ENCODE data around the gene ZNF619. TPM values are rescaled to one million over a fixed set of nuclear protein-coding genes. Genes with fewer than 3 reads are reported as not detected.

ZNF619 gene
- total and polyA plus RNA-seq, 9 donors: 2.8 to 4.3 (median 3.0) TPM

DNA sequence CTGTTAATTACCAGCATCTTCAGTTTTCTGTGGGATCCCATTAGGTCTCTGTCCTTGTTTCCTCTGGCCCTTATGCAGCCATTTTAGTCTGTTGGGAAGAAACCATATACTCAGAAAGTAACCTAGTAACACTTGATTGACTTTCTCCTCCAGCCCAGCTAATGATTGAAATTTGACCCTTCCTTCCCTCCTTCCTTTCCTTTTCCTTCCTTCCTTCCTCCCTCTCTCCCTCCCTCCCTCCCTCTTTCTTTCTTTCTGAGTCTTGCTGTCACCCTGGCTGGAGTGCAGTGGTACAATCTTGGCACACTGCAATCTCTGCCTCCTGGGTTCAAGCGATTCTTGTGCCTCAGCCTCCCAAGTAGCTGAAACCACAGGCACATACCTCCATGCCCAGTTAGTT, 23.0 kb downstream of the ZNF619 start:
- no CpG with 5 or more reads among the region's 1 CpG for WGBS (ENCODE audit: insufficient coverage)
- H3K36me3 ChIP-seq (ENCODE audit: control insufficient read depth, insufficient read depth, low read length): no peaks in the 10 kb centered on the region
- H3K9me3 ChIP-seq (replicated peaks; ENCODE audit: control insufficient read depth, low read depth, low read length): no peaks in the 10 kb centered on the region
- H3K27me3 ChIP-seq (ENCODE audit: control insufficient read depth, insufficient read depth, low read length): no peaks in the 10 kb centered on the region
- no peaks in the 10 kb centered on the region for H3K4me1 ChIP-seq (ENCODE audit: control insufficient read depth, insufficient read depth, low read length)
- no peak for DNase-seq
- no peak overlapping the region for H3K27ac ChIP-seq (ENCODE audit: low read length)
- no peak overlapping the region for H3K4me3 ChIP-seq (ENCODE audit: low read length)

DNA sequence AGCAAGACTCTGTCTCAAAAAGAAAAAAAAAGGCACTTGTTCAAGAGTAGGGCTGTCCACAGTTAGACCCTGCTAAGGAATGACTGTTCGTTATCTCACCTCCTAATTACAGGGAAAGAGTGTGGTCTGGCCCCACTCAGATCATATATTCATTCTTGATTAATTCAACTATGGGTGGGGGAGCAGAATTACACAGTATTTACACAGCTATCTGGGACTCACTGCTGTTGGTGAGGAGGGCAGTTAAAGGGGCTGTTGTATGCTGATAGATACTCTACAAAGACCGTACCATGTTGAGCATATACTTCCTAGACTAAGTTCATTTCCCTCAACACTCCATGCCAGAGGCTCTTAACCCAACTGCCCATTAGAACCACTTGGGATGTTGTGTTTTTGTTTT, 25.1 kb downstream of the ZNF619 start:
- WGBS (ENCODE audit: insufficient coverage): no CpG with 5 or more reads among the region's 2 CpGs
- H3K27me3 ChIP-seq (ENCODE audit: control insufficient read depth, insufficient read depth, low read length): no peaks in the 10 kb centered on the region
- H3K4me1 ChIP-seq (ENCODE audit: control insufficient read depth, insufficient read depth, low read length): peaks cover 2% of the 10 kb centered on the region
- H3K36me3 ChIP-seq (ENCODE audit: control insufficient read depth, insufficient read depth, low read length): no peaks in the 10 kb centered on the region
- H3K4me3 ChIP-seq (ENCODE audit: low read length): no peak overlapping the region
- no peaks in the 10 kb centered on the region for H3K9me3 ChIP-seq (replicated peaks; ENCODE audit: control insufficient read depth, low read depth, low read length)
- no peak for DNase-seq
- H3K27ac ChIP-seq (ENCODE audit: low read length): no peak overlapping the region

DNA sequence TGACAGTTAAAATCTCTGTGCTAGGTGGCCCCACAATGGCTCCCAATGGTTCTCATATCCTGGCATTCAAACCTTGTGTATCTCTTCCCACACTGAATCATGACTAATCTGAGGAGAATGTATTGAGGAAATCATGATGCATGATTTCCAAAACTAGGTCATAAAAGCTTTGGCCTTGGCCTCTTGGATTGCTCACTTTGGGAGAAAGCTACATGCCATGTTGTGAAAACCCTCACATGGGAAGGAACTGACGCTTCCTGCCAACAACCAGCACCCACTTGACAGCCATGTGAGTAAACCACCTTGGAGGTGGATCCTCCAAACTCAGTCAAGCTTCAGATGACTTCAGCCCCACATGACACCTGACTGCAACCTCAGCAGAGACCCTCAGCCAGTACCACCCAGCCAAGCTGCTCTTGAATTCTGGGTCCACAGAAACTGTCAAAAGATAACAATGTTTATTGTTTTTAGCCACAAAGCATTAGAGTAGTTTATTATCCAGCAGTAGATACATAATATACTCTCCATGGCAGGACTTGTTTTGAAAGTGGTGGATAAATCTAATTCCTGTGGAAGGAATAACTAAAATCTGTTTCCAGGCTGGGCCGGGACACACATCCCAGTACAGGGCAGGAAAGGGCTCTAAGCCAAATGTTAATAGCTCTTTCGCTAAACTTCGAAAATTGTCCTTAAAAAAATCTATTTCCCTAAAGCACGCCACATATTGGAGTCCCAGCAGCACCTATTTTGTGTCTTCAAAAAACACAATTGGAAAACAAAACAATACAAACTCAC, 27.9 kb downstream of the ZNF619 start:
- no peaks in the 10 kb centered on the region for H3K27me3 ChIP-seq (ENCODE audit: control insufficient read depth, insufficient read depth, low read length)
- H3K4me3 ChIP-seq (ENCODE audit: low read length): no peak overlapping the region
- peaks cover 2% of the 10 kb centered on the region for H3K4me1 ChIP-seq (ENCODE audit: control insufficient read depth, insufficient read depth, low read length)
- H3K36me3 ChIP-seq (ENCODE audit: control insufficient read depth, insufficient read depth, low read length): no peaks in the 10 kb centered on the region
- H3K27ac ChIP-seq (ENCODE audit: low read length): no peak overlapping the region
- WGBS (ENCODE audit: insufficient coverage): 69% methylated on average over 5 of the region's 5 CpGs
- no peaks in the 10 kb centered on the region for H3K9me3 ChIP-seq (replicated peaks; ENCODE audit: control insufficient read depth, low read depth, low read length)
- peak; percentile 8 for DNase-seq

DNA sequence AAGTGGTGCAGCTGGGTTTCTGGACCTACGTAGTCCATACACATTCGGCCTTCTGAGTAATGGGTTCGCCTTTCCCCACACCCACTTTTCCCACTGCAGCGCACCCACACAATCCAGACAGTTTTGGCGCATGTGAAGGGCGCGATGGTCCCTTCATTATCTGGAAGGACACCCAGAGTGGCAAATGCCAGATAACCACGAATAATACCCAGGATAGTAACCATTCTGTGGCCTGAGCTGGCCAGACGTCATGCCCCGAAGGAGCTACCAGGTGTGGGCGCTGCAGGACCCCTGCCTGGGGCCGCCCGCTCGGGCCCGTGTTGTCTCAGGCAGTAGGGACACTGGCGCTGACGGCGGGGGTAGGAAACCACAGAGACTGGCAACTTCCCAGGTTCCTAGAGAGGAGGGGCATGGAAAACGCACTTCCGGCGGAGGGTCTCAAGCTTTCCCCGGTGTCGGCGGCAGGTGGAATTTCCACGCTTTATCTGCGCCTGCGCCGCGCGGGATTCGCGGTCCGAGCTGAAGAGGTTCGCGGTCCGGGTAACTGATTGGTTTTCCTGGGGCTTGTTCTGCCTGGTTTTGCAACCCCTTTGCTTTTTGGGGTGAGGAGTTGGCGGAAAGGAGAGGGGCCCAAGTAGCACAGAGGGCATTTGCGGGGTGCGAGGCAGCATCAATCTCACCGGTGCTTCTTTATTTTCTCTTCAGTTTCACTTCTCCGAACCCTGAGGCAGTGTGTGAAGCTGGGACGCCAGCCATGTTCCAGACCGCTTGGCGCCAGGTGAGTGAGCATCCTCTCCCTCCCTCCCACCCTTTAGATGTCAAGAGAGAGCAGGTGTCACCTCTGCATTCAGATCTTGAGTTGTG, 28.9 kb downstream of the ZNF619 start, which contains the start of gene ZNF620:
Gene ZNF620, plus strand, starts transcription at position 441 of the 864 bp plus-strand sequence. Its CDS starts 314 bp downstream, at position 755.
- peak; percentile 86 for DNase-seq
- Histone ChIP-seq H3K9me3 (replicated peaks; ENCODE audit: control insufficient read depth, low read depth, low read length) (no peaks in the 10 kb centered on the region), H3K36me3 (ENCODE audit: control insufficient read depth, insufficient read depth, low read length) (peaks cover 6% of the 10 kb centered on the region), H3K27me3 (ENCODE audit: control insufficient read depth, insufficient read depth, low read length) (no peaks in the 10 kb centered on the region), H3K4me3 (ENCODE audit: low read length) (peak within 1 kb of the TSS; percentile 67), H3K4me1 (ENCODE audit: control insufficient read depth, insufficient read depth, low read length) (peaks cover 2% of the 10 kb centered on the region), H3K27ac (ENCODE audit: low read length) (peak within 1 kb of the TSS; percentile 71)
- 5% methylated on average over 36 of the region's 44 CpGs for WGBS (ENCODE audit: insufficient coverage)

DNA sequence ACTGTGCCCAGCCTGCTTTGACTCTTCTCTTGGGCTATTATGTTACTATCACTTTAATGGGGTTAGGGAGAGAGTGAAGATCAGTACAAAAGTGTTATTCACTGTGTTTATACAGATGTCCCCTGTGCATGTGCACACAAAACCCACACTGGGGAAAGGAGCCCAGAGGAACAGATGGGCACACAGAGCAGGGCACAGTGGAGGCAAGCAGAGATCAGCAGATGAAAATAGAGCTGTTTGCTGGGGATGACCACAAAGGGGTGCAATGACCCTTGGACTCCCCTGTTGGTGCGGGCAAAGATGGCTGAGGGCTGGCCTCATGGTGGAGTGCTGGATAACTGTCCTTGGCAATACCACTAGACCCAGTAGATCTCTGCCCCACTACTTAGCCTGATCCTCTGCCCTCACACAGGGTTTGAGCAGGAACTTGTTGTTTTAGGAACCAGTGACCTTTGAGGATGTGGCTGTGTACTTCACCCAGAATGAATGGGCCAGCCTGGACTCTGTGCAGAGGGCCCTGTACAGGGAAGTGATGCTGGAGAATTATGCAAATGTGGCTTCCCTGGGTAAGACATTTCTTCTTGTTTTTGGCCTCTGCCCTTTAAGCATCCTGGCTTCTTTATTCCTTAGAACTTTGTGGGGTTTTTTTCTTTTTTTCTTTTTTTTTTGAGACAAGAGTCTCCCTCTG, 34.3 kb downstream of the ZNF619 start:
- Histone ChIP-seq H3K27ac (ENCODE audit: low read length) (no peak overlapping the region), H3K4me1 (ENCODE audit: control insufficient read depth, insufficient read depth, low read length) (peaks cover 2% of the 10 kb centered on the region), H3K4me3 (ENCODE audit: low read length) (no peak overlapping the region), H3K27me3 (ENCODE audit: control insufficient read depth, insufficient read depth, low read length) (no peaks in the 10 kb centered on the region), H3K36me3 (ENCODE audit: control insufficient read depth, insufficient read depth, low read length) (peaks cover 21% of the 10 kb centered on the region), H3K9me3 (replicated peaks; ENCODE audit: control insufficient read depth, low read depth, low read length) (no peaks in the 10 kb centered on the region)
- WGBS (ENCODE audit: insufficient coverage): 100% methylated on average over 1 of the region's 1 CpG
- no peak for DNase-seq

DNA sequence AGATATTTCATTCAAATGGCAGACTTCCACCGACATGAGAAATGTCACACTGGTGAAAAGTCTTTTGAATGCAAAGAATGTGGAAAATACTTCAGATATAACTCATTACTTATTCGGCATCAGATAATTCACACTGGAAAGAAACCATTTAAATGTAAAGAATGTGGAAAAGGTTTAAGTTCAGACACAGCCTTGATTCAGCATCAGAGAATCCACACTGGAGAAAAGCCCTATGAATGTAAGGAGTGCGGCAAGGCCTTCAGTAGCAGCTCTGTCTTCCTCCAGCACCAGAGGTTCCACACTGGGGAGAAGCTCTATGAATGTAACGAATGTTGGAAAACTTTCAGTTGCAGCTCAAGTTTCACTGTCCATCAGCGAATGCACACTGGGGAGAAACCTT, 39.3 kb downstream of the ZNF619 start:
- H3K4me1 ChIP-seq (ENCODE audit: control insufficient read depth, insufficient read depth, low read length): no peaks in the 10 kb centered on the region
- H3K9me3 ChIP-seq (replicated peaks; ENCODE audit: control insufficient read depth, low read depth, low read length): no peaks in the 10 kb centered on the region
- no peak overlapping the region for H3K4me3 ChIP-seq (ENCODE audit: low read length)
- no peak overlapping the region for H3K27ac ChIP-seq (ENCODE audit: low read length)
- 60% methylated on average over 1 of the region's 5 CpGs for WGBS (ENCODE audit: insufficient coverage)
- no peaks in the 10 kb centered on the region for H3K27me3 ChIP-seq (ENCODE audit: control insufficient read depth, insufficient read depth, low read length)
- DNase-seq: peak; percentile 6
- peaks cover 20% of the 10 kb centered on the region for H3K36me3 ChIP-seq (ENCODE audit: control insufficient read depth, insufficient read depth, low read length)

DNA sequence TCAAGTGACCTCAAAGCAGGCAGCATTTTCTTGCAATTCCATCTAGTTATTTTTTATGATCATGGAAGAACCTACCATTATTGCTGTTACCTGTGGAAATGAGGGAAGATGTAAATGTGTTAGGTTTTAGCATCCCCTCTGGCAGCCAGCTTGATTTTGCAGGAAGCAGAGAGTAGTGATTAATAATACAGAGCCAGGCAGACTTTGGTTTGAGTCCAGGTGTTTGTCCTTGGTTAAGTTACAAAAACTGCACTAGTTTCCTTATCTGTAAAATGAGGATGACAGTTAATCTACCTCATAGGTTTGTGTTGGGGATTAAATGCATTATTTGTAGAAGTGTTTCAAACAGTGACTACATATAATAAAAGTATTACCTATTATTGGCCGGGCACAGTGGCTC, 41.1 kb downstream of the ZNF619 start:
- Histone ChIP-seq H3K9me3 (replicated peaks; ENCODE audit: control insufficient read depth, low read depth, low read length) (no peaks in the 10 kb centered on the region), H3K27ac (ENCODE audit: low read length) (no peak overlapping the region), H3K4me3 (ENCODE audit: low read length) (no peak overlapping the region), H3K36me3 (ENCODE audit: control insufficient read depth, insufficient read depth, low read length) (peaks cover 10% of the 10 kb centered on the region), H3K4me1 (ENCODE audit: control insufficient read depth, insufficient read depth, low read length) (no peaks in the 10 kb centered on the region), H3K27me3 (ENCODE audit: control insufficient read depth, insufficient read depth, low read length) (no peaks in the 10 kb centered on the region)
- no peak for DNase-seq
- no CpG with 5 or more reads among the region's 1 CpG for WGBS (ENCODE audit: insufficient coverage)

DNA sequence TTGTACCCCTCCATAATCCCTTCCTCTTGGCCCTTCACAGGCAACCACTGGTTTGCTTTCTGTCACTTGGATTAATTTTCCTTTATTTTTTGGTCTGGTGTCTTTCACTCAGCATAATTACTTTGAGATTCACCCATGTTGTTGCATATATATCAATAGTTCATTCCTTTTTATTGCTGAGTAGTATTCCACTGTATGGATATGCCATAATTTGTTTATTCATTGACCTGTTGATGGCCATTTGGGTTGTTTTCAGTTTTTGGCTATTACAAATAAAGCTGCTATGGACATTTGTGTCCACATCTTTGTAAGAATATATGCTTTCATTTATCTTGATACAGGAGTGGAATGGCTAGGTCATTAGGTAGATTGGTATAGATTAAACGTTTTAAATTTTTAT, 41.9 kb downstream of the ZNF619 start:
- no CpG with 5 or more reads among the region's 1 CpG for WGBS (ENCODE audit: insufficient coverage)
- H3K27ac ChIP-seq (ENCODE audit: low read length): no peak overlapping the region
- no peaks in the 10 kb centered on the region for H3K27me3 ChIP-seq (ENCODE audit: control insufficient read depth, insufficient read depth, low read length)
- no peak for DNase-seq
- no peaks in the 10 kb centered on the region for H3K9me3 ChIP-seq (replicated peaks; ENCODE audit: control insufficient read depth, low read depth, low read length)
- H3K4me3 ChIP-seq (ENCODE audit: low read length): no peak overlapping the region
- H3K4me1 ChIP-seq (ENCODE audit: control insufficient read depth, insufficient read depth, low read length): no peaks in the 10 kb centered on the region
- H3K36me3 ChIP-seq (ENCODE audit: control insufficient read depth, insufficient read depth, low read length): peaks cover 10% of the 10 kb centered on the region

DNA sequence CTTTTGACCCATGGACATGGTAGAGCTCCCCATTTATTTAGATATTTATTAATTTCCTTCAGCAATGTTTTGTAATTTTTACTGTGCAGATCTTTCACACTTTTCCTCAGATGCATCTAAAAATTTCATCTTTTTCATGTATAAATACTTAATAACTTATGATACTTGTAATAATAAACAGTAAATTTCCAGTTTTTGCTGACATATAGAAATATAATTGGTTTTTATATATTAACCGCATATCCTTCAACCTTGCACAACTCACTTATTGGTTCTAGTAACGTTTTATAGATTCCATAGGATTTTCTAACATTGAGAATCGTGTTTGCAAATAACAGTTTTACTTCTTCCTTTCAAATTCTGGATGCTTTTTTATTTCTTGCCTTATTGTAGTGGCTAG, 44.3 kb downstream of the ZNF619 start:
- Histone ChIP-seq H3K27me3 (ENCODE audit: control insufficient read depth, insufficient read depth, low read length) (no peaks in the 10 kb centered on the region), H3K4me3 (ENCODE audit: low read length) (no peak overlapping the region), H3K4me1 (ENCODE audit: control insufficient read depth, insufficient read depth, low read length) (peaks cover 11% of the 10 kb centered on the region), H3K27ac (ENCODE audit: low read length) (no peak overlapping the region), H3K9me3 (replicated peaks; ENCODE audit: control insufficient read depth, low read depth, low read length) (no peaks in the 10 kb centered on the region), H3K36me3 (ENCODE audit: control insufficient read depth, insufficient read depth, low read length) (peaks cover 5% of the 10 kb centered on the region)
- no peak for DNase-seq
- no CpG with 5 or more reads among the region's 3 CpGs for WGBS (ENCODE audit: insufficient coverage)

DNA sequence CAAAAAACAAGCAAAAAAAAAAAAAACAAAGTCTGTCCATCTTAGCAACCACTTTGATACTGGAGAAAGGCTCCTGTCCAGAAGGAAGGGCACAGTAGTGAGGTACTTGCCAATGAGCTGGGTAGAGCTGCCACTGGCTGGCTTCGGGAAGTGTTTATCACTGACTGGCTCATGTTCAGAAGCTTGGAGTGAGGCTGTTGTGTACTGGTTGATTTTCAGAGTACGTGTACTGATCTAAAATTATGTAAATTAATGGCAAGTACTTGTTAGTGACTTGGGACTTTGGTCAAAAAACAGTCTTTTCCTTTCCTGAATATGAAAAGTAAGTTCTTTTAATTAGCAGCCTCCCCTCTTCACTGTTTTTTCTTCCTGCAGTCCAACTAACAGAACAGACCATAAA, 46.9 kb downstream of the ZNF619 start:
- 86% methylated on average over 1 of the region's 2 CpGs for WGBS (ENCODE audit: insufficient coverage)
- no peaks in the 10 kb centered on the region for H3K9me3 ChIP-seq (replicated peaks; ENCODE audit: control insufficient read depth, low read depth, low read length)
- no peaks in the 10 kb centered on the region for H3K27me3 ChIP-seq (ENCODE audit: control insufficient read depth, insufficient read depth, low read length)
- peaks cover 9% of the 10 kb centered on the region for H3K36me3 ChIP-seq (ENCODE audit: control insufficient read depth, insufficient read depth, low read length)
- no peak overlapping the region for H3K27ac ChIP-seq (ENCODE audit: low read length)
- no peak overlapping the region for H3K4me3 ChIP-seq (ENCODE audit: low read length)
- peak; percentile 5 for DNase-seq
- peaks cover 11% of the 10 kb centered on the region for H3K4me1 ChIP-seq (ENCODE audit: control insufficient read depth, insufficient read depth, low read length)

All from muscle of leg (tissue), 11 donors.